A673 (cell line): Measurements from ENCODE around the gene TMEM18. TPM values are rescaled to one million over a fixed set of nuclear protein-coding genes. Genes with fewer than 3 reads are reported as not detected.

Source experiments
- BruUV-seq: library from RNA; stranded (reverse); fragments of 400-500 nt; replicated peaks from 2 replicates; lab custom pipeline; 2021; lab: Mats Ljungman, UMichigan
- CTCF ChIA-PET: fragments of 300-600 bp; sonication (Branson Sonifier 250); formaldehyde crosslinking; loops from one replicate; lab custom pipeline; 2022; ENCODE audit warnings: antibody characterized with exemption; lab: Charles Lee
- POLR2A ChIA-PET: fragments of 300-600 bp; sonication (Branson Sonifier 250); formaldehyde crosslinking; loops from one replicate; lab custom pipeline; 2022; ENCODE audit warnings: antibody characterized with exemption; ENCODE audit not compliant: low non-redundant PET; lab: Charles Lee
- DNase-seq: peaks from one replicate; pipeline ENCODE4 v3.0.0-alpha.2; 2015; ENCODE audit warnings: low spot score
- H3K27ac ChIP-seq: fragments of 200-600 bp; sonication (generic); 2 replicates; pipeline ENCODE4 v1.5.1; 2016; ENCODE audit warnings: mixed run types, low read depth, mild to moderate bottlenecking, mixed read lengths, antibody characterized with exemption, low read length; ENCODE audit not compliant: poor library complexity, severe bottlenecking
- H3K27me3 ChIP-seq: fragments of 200-600 bp; sonication (generic); replicated peaks from 2 replicates; pipeline ENCODE4 v1.6.1; 2017; ENCODE audit warnings: mixed run types, low read depth, mild to moderate bottlenecking, mixed read lengths, antibody characterized with exemption, low read length; ENCODE audit not compliant: insufficient read depth, poor library complexity
- H3K36me3 ChIP-seq: fragments of 200-600 bp; sonication (generic); 2 replicates; pipeline ENCODE4 v1.6.1; 2016; ENCODE audit warnings: mixed run types, mild to moderate bottlenecking, mixed read lengths, antibody characterized with exemption, low read length; ENCODE audit not compliant: insufficient read depth, poor library complexity, severe bottlenecking
- H3K4me1 ChIP-seq: fragments of 200-600 bp; sonication (generic); 2 replicates; pipeline ENCODE4 v1.6.1; 2017; ENCODE audit warnings: mixed run types, mild to moderate bottlenecking, mixed read lengths, antibody characterized with exemption, low read length; ENCODE audit not compliant: insufficient read depth, poor library complexity, severe bottlenecking
- H3K4me3 ChIP-seq: fragments of 200-600 bp; sonication (generic); 2 replicates; pipeline ENCODE4 v1.5.1; 2016; ENCODE audit warnings: low read depth, mixed run types, mild to moderate bottlenecking, mixed read lengths, low read length; ENCODE audit not compliant: poor library complexity, severe bottlenecking
- H3K9me3 ChIP-seq: fragments of 200-600 bp; sonication (generic); 2 replicates; pipeline ENCODE4 v1.6.1; 2016; ENCODE audit warnings: mixed run types, low read depth, mild to moderate bottlenecking, mixed read lengths, antibody characterized with exemption, low read length; ENCODE audit not compliant: poor library complexity, severe bottlenecking
- EZH2 ChIP-seq: fragments of 200-600 bp; sonication (generic); IDR thresholded peaks from 2 replicates; pipeline ENCODE4 v1.6.1; 2017; ENCODE audit warnings: borderline replicate concordance, low read depth, mild to moderate bottlenecking, mixed read lengths, antibody characterized with exemption, low read length; ENCODE audit not compliant: poor library complexity, severe bottlenecking
- intact Hi-C: fragments of 100-400 bp; cut with micrococcal nuclease; formaldehyde crosslinking; loops from one replicate; pipeline ENCODE4 v1.10.0; 2022; ENCODE audit not compliant: unreplicated experiment
- total RNA-seq: library from RNA; stranded (reverse); gene quantifications from 2 replicates; pipeline ENCODE4 v1.2.3, GENCODE V29; 2021
- TF ChIP-seq, protein P1 (sequence below): fragments of 300-800, 200-600 bp; sonication (generic); conservative IDR thresholded peaks from 2 replicates; pipeline ENCODE4 v1.5.1; 2017; ENCODE audit warnings: low read depth, mild to moderate bottlenecking, antibody characterized with exemption, low read length, moderate library complexity, mixed read lengths

Gene TMEM18
- total RNA-seq, 1 experiment from 2014 or later = 29.0 TPM

DNA sequence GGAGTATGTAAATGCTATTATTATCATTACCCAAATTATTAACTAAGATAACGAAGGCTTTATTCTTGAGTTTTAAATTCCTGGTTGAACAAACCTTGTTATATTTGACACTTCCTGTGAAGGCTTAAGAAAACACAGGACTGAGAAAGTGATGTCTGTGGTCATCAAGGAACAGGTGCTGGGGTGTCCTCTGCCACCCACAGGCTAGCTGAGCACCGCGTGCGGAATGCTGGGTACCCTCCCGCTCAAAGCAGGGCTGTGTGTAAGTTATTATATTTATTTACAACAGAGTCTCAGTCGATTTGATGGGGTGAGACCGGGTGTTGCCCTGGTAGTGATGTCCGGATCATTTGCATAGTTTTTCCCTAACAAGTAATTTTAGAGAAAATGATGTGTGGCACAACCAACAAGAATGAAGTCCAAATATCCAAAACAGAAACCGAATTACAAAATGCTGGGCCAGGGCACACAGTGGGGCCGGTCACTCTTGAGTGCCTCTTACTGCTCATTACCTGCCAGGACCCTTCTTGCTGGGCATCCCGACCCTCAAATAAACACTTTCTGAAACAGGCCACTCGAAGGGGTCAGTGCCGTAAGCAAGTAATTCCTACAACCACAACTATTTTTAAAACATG lies 49.2 kb downstream of the TMEM18 start:
- ChIA-PET POLR2A (no interaction called here), CTCF (no interaction called here)
- no peak overlapping the region for H3K27ac ChIP-seq
- H3K4me1 ChIP-seq = no peaks in the 10 kb centered on the region
- no peaks in the 10 kb centered on the region for H3K9me3 ChIP-seq
- no peaks in the 10 kb centered on the region for H3K27me3 ChIP-seq
- no peak for TF ChIP-seq EZH2
- TF ChIP-seq, protein P1, sequence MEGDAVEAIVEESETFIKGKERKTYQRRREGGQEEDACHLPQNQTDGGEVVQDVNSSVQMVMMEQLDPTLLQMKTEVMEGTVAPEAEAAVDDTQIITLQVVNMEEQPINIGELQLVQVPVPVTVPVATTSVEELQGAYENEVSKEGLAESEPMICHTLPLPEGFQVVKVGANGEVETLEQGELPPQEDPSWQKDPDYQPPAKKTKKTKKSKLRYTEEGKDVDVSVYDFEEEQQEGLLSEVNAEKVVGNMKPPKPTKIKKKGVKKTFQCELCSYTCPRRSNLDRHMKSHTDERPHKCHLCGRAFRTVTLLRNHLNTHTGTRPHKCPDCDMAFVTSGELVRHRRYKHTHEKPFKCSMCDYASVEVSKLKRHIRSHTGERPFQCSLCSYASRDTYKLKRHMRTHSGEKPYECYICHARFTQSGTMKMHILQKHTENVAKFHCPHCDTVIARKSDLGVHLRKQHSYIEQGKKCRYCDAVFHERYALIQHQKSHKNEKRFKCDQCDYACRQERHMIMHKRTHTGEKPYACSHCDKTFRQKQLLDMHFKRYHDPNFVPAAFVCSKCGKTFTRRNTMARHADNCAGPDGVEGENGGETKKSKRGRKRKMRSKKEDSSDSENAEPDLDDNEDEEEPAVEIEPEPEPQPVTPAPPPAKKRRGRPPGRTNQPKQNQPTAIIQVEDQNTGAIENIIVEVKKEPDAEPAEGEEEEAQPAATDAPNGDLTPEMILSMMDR = no peak
- intact Hi-C loops = no loop called here
- BruUV-seq = no TSS peak
- no peaks in the 10 kb centered on the region for H3K36me3 ChIP-seq
- DNase-seq = no peak
- H3K4me3 ChIP-seq = no peak overlapping the region

DNA sequence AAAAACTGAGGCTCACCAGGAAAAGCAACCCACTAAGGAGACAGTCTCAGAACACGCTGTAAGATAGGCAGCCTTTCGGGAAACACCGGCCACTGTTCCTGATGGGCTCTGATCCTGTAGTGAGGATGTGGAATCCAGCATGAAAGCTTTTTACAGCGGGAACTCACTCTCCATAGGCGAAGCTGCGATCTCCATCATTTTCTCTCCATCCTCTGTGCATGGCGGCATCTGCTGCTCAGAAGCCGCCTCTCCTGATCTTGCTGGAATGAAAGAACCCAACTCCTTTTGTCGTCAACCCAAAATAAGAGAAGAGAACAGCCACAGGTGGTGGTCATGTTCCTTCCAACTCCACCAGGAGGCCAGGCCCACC lies 49.9 kb downstream of the TMEM18 start:
- no peak for DNase-seq
- H3K9me3 ChIP-seq = no peaks in the 10 kb centered on the region
- TF ChIP-seq EZH2 = no peak
- TF ChIP-seq, protein P1 = no peak
- ChIA-PET CTCF (no interaction called here), POLR2A (no interaction called here)
- no peaks in the 10 kb centered on the region for H3K36me3 ChIP-seq
- BruUV-seq = no TSS peak
- no peak overlapping the region for H3K4me3 ChIP-seq
- H3K27me3 ChIP-seq = no peaks in the 10 kb centered on the region
- H3K27ac ChIP-seq = no peak overlapping the region
- intact Hi-C loops = no loop called here
- H3K4me1 ChIP-seq = no peaks in the 10 kb centered on the region

DNA sequence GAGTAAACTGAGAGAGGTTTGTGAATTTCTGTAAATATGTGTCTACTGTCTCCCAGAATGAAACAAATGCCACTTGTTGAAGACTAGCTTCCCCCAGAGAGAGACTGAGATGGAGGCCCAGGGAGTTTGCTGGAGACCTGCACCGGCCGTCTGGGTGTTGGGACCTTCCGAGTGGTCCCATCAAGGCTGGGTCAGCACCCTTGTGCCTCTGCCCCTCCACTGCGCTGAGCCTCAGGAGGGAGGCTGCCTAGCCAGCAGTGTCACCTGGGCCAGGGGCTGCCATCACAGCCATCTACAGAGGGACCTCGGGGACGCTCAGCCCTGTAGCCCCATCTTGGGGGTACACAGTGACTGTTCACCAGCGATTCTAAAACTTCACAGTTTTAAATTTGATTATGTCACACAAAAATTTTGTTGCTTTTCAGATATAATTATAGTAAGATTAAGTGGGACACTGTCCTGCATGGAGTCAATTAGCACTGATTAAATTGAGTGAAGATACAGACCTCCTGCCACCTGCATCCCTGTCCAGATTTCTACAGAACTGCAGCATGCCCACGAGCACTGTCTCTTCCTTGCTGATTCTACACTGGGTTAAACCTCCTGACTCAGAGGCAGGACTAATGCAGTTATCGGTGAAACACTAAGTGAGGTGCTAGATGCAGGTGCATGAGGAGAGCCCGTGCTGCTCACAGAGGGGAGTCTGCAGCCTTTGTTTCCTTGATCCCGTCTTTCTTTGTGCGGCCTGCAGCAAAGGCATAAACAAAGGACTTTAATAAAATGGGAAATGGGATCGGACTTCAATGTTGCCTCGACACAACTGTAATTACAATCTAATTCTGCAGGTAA lies 50.5 kb downstream of the TMEM18 start:
- no peak for TF ChIP-seq EZH2
- TF ChIP-seq, protein P1 = no peak
- ChIA-PET POLR2A (no interaction called here), CTCF (no interaction called here)
- no peak for DNase-seq
- Histone ChIP-seq H3K27ac (no peak overlapping the region), H3K4me3 (no peak overlapping the region), H3K36me3 (no peaks in the 10 kb centered on the region), H3K9me3 (no peaks in the 10 kb centered on the region), H3K27me3 (no peaks in the 10 kb centered on the region), H3K4me1 (no peaks in the 10 kb centered on the region)
- BruUV-seq = no TSS peak
- intact Hi-C loops = no loop called here
